ENCODE measurements around the gene GPC6. TPM values are rescaled to one million over a fixed set of nuclear protein-coding genes. Genes with fewer than 3 reads are reported as not detected.
A peak's percentile ranks its signal among the peaks of the same experiment; 100 is the strongest.

The GPC6 gene
- total RNA-seq, 1 experiment from 2014 or later = 5.1 TPM

- peak; percentile 82 for DNase-seq (ENCODE audit: low spot score)
These were observed 1012.5 kb downstream of the GPC6 start for GRCh38 chr13:94239135-94239534.

- no peak for DNase-seq (ENCODE audit: low spot score)
These were observed 1015.9 kb downstream of the GPC6 start for GRCh38 chr13:94242554-94242953.

GRCh38 chr13:94243551-94243950 is 1016.9 kb downstream of the GPC6 start:
- no peak for DNase-seq (ENCODE audit: low spot score)

DNA sequence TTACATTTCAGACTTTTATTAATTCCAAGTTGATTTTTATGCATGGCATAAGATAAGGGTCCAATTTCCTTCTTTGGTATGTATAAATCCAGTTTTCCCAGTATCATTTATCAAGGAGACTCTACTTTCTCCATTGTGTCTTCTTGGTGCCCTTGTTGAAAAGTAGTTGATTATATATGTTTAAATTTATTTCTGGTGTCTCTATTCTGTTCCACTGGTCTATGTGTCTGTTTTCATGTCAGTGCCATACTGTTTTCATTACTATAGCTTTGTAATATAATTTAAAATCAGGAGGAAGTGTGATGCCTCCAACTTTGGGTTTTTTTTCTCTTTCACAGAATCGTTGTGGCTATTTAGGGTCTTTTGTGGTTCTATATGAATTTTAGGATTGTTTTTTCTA is 1019.9 kb downstream of the GPC6 start:
- no peak for DNase-seq (ENCODE audit: low spot score)

DNA sequence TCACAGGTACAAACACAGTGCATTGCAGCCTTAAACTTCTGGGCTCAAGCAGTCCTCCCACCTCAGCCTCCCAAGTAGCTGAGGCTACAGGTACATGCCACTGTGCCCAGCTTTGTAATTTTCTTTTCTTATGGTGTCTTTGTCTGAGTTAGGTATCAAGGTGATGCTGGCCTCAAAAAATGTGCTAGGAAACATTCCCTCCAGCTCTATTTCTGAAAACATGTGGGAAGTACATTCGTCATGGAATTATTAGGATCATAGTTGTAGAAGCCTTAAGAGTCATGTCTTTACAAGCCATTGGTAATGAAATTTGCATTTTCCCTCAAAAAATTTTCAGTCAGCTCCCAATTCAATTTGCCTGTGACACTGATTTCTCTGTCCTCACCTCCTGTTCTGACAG is 1021.3 kb downstream of the GPC6 start:
- no peak for DNase-seq (ENCODE audit: low spot score)

GRCh38 chr13:94248454-94249228 is 1022.0 kb downstream of the GPC6 start:
- peak; percentile 28 for DNase-seq (ENCODE audit: low spot score)

DNA sequence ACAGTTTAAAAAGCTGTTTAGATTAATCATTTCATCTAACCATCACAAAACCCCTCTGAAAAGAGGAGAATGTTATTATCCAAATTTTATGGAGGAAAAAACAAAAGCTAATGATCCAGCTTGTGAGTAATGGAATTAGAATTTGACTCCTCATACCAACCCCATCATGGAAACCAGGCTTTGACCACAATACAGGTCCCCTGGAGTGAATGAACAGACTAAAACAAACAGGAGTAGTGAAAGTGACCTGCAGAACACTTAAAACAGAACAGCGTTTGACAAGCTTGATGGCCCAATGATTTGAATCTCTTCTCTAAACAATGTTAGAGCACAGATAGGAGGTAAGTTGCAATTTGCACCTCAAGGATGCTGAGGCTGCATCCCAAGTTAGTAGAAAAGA is 1022.9 kb downstream of the GPC6 start:
- peak; percentile 91 for DNase-seq (ENCODE audit: low spot score)

DNA sequence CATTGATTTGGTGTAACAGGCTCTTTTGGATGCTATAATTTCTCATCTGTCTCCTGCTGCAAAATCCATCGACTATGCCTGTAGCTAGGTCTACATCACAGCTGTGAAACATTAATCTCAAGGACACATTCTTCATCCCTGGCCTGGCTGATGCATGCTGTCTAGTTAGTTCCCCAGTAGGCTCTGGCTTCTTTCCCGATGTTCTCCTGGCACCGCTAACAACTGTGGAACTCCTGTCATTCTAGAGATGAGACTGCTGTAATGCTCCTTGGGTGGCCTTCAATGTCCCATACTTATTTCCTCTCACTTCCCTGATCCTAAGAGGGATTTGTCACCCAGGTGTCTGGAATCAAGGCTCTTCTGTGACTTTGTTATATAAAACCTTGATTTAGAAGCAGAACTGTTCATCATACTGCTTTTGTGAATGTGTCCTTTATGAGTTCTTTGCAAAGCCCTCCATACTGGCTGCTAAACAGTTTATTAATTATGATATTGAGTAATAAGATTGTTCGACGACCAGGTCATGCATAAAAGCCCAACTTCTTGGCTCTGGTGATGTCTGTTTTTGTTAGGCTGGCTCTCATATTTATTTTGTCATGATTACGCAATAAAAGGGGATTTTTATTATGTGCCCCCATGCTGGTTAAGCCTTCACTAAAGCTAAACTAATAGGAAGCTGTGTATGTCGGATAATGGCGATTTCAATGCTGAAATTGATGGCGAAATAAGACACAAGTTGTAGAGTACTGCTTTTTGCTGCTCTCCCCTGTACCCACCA is 1025.4 kb downstream of the GPC6 start:
- no peak for DNase-seq (ENCODE audit: low spot score)

DNA sequence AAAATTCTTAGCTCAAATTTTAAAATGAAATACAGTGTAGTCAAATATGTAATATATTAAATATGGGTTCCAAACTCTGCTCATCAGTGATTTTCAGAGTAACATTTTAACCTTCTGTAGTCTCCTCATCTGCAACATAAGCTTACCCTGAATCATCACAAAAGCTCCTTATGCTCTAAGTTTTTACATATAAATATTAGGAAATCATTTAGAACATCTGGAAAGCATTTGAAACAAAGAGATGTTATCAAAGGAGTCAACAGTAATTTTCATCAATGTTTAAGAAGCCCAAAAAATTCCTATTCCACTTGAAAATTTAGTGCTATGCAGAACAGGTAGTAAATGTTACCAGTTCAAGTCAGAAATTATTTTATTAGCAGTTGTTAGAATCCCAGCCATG is 1028.1 kb downstream of the GPC6 start:
- DNase-seq (ENCODE audit: low spot score) = no peak

DNA sequence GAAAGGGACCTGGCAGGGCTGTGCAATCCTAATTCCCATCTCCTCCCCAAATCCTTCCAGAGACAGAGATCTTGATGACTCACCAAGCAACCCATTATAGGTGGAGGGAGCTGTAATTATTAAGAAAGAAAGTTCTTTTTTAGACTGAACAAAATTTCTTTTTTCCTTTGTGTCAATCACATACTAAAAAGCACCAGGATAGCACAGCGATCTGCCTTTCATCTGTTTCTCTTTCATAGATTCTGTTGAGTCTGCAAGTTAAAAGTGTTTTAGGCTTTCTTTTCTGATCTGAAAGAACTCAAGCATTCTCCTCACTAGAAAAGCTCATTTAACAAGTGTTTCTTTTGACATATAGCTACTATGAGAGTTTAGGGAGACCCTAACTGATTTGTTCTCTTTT is 1030.1 kb downstream of the GPC6 start:
- DNase-seq (ENCODE audit: low spot score) = no peak

- no peak for DNase-seq (ENCODE audit: low spot score)
These were observed 1033.4 kb downstream of the GPC6 start for GRCh38 chr13:94259984-94260383.

GRCh38 chr13:94261163-94261562 is 1034.6 kb downstream of the GPC6 start:
- DNase-seq (ENCODE audit: low spot score) = no peak

GRCh38 chr13:94263038-94263437 is 1036.4 kb downstream of the GPC6 start:
- DNase-seq (ENCODE audit: low spot score) = no peak

- DNase-seq (ENCODE audit: low spot score) = no peak
These were observed 1041.2 kb downstream of the GPC6 start for GRCh38 chr13:94267581-94268366.

GRCh38 chr13:94268661-94269060 is 1042.1 kb downstream of the GPC6 start:
- no peak for DNase-seq (ENCODE audit: low spot score)

GRCh38 chr13:94269557-94269956 is 1043.0 kb downstream of the GPC6 start:
- DNase-seq (ENCODE audit: low spot score) = no peak

GRCh38 chr13:94270556-94270955 is 1043.9 kb downstream of the GPC6 start:
- DNase-seq (ENCODE audit: low spot score) = no peak

GRCh38 chr13:94272038-94272437 is 1045.4 kb downstream of the GPC6 start:
- DNase-seq (ENCODE audit: low spot score) = no peak

DNA sequence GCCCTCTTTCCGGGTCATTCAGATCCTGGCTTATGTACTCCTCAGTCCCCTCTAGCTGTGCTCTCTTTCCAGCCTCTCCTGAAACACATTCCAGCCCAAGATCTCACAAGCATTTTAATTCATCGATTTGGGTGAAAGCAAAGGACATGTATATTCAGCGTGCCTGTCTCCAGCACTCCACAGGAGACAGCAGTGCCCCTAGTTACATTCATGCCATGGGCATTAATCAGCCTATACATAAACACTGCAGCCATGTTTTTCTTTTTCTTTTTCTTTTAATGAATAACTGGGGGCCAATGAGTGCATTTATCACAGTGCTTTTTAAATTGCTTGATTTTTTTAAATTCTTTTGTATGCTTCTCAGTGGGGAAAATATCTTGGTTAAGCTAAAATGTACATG is 1053.7 kb downstream of the GPC6 start:
- DNase-seq (ENCODE audit: low spot score) = no peak

GRCh38 chr13:94280845-94281244 is 1054.2 kb downstream of the GPC6 start:
- DNase-seq (ENCODE audit: low spot score) = no peak

DNA sequence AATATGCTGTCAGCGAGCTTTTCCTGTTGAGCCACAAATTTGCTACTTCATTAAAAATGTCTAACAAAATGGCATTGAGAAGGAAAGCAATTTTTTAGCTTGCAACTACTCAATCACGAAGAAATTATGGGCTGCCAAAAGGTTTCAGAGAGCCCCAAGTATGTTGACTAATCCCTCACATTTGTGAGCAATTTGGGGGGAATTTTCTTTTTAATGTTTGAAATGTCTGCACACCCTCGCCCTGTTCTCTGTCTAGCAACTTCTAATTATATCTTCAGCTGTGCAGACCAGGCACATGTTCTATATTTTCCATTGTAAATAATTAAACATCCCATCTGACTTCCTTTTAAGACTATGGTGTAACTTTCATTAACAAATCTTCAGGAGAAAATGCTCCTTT is 1060.0 kb downstream of the GPC6 start:
- no peak for DNase-seq (ENCODE audit: low spot score)

GRCh38 chr13:94291631-94292322 is 1065.2 kb downstream of the GPC6 start:
- DNase-seq (ENCODE audit: low spot score) = no peak

All from A172 (cell line).